ENCODE results near the gene MAB21L2.

Gene MAB21L2

GRCh38 chr4:150577796-150578195, 4.2 kb upstream of the MAB21L2 start:
- DNase-seq (ENCODE audit: low spot score), result no peak

- DNase-seq (ENCODE audit: low spot score), result no peak
Observed at GRCh38 chr4:150578745-150579501, 3.0 kb upstream of the MAB21L2 start.

DNA sequence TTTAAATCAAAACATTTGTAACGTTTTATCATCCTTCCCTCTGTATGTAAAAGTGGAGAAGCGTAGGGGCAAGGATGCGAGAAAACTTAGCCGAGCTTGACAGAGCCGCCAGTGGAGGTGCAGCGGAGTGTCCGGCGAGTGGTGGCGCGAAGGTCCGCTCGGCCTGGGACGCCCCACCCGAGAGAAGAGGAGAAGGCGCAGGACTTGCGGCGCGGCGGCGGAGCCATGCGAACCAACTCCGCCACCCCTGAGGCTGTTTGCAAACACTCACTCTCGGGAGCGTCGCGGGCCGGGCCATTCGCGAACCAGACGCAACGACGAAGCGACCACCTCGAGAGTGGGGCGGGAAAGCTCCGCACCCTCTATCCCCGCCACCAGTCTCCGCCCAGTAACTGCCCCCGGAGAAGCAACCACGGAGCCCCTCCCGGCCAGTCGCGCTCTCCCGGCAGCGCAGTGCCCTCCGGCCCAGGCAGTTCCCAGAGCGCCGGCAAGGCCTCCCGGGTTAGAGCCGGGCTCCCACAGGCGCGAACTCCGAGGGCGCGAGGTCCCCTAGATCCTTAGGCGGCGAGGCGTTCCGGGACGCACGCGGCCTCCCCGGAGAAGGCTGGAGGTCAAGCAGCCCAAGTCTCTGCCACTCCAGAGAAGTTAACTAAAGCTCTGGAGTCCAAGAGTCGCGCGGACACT, 2.3 kb upstream of the MAB21L2 start:
- DNase-seq (ENCODE audit: low spot score), result no peak

GRCh38 chr4:150580306-150580705, 1.6 kb upstream of the MAB21L2 start:
- DNase-seq (ENCODE audit: low spot score), result no peak

DNA sequence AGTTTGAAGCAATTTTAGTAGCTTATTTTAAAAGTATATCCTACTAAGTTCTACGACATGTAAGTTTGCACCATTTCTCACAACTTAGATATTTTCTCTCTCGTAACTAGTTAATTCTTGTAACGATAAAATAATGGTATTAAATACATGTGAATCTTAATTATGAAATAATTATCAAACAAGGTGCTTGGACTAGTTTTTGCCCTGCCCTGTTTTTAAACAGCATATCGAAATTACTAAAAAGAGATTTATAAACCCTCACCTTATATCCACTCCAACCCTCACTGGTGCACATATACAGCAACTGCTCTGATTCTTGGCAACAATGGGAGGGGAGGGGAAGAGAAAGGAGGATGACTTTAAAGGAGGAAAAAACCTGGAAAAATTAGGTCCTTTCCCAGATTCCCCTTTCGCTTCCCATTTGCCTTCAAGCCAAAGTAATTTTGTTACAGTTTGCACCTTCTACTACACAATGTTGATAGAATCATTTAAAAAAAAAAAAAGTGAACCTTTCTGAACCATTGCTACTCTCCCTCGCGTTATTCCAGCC, 820 bp upstream of the MAB21L2 start:
- DNase-seq (ENCODE audit: low spot score), result no peak

DNA sequence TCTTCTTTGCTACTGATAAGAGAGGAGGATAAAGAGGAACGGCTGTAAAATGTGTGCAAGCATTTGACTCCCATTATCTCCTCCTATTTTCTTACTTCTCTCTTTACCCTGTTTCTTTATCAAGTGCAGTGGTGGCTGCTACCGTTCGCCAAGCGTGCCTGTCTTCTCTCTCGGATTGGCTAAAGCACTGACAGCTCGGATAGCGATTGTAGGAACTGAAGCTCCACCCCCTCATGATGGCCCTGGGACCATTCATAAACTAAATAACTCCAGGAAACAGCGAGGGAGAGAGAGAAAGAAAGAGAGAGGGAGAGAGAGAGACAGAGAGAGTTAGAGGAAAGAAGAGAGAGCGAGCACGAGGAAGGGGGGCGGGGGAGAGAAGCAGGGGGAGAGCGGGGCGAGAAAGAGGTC, 305 bp upstream of the MAB21L2 start:
- DNase-seq (ENCODE audit: low spot score), result no peak

DNA sequence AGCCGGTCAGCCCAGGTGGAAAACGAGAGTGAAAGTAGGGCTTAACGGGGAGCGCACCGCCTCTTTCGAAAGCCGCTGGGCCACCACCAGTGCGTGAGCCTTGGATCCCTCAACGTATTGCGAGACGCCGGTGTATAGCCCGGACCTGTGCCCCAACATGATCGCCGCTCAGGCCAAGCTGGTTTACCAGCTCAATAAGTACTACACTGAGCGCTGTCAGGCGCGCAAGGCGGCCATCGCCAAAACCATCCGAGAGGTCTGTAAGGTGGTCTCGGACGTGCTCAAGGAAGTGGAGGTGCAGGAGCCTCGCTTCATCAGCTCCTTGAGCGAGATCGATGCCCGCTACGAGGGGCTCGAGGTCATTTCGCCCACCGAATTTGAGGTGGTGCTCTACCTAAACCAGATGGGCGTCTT, 929 bp downstream of the MAB21L2 start:
- no peak for DNase-seq (ENCODE audit: low spot score)

GRCh38 chr4:150583287-150584110, 1.5 kb downstream of the MAB21L2 start:
- DNase-seq (ENCODE audit: low spot score), result no peak

DNA sequence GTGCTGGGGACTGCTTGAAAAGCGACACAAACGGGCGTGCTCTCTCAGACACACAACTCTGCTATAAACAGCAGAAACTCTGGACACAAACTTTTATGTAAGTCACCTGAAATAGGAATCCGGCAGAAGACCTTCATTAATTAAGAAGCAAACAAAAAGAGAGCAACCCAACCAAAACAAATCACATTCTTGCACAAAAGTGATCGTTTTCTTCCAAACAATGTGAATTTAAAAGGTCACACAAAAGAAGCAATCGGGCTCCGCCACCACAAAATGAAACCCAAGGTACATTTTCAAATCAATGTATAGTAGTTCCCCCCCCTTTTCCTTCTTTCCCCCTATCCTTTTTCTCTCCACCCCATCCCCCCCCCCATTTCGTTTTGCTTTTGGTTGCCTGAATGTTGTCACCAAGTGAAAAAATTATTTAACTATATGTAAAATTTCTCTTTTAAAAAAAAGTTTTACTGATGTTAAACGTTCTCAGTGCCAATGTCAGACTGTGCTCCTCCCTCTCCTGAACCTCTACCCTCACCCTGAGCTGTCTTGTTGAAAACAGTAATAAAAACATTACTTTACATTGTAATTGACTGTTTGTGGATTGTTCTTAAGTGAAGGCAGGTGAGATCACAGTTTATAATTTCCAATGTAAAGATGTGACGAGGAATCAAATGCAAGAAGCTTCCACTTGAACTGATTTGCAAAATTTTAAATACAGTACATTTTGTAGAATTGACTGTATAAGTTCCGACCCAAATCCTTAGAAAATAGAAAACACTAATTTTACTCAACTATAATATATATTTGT, 2.4 kb downstream of the MAB21L2 start:
- DNase-seq (ENCODE audit: low spot score), result no peak

DNA sequence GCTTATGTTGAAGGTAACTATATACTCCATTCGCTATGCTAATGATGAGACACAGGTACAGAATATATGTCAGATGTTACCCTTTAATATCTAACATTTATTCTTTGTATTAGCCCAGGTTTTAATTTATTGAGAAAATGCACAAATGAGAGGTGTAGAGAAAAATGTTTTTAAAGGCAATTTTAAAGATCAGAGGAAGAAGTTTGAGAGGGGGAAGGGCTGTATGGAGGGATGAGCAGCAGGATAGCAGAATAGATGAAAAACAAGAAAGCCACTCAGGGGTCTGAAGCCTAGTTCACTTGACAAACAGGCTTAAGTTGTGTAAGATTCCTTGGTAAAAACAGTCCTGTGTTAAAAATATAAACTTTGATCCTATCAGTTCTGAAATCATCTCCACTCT, 3.7 kb downstream of the MAB21L2 start:
- DNase-seq (ENCODE audit: low spot score), result no peak

DNA sequence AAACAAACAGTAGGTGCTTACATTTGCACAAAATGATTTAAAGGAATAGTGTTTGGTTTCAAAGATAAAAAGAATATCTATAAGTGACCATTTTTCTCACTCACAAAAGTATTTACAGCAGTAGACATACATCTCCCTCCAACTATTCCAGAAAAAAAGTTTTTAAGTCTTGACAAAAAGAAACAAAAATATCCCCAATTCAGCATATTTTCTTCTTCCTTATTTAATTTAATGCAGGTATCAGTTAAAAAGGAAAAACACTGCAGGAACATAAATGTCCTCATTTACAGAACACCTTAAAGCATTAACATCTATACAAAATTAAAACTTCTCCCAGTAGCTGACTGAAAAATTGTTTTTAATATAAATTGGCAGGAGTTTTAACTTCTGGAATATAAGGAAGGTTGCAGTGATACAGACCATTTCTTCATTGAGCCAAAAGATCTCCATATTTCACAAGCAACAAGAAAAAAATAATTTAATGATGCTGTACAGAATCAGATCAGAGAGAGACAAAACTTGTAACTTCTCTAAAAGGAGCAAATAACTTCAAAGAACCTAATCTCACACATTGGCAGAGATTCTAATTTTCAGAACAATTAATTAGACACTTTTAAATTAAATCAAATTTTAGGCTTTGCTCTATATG, 4.3 kb downstream of the MAB21L2 start:
- DNase-seq (ENCODE audit: low spot score), result no peak

GRCh38 chr4:150588316-150588715, 6.4 kb downstream of the MAB21L2 start:
- DNase-seq (ENCODE audit: low spot score), result no peak

GRCh38 chr4:150589157-150589556, 7.2 kb downstream of the MAB21L2 start:
- DNase-seq (ENCODE audit: low spot score), result no peak

DNA sequence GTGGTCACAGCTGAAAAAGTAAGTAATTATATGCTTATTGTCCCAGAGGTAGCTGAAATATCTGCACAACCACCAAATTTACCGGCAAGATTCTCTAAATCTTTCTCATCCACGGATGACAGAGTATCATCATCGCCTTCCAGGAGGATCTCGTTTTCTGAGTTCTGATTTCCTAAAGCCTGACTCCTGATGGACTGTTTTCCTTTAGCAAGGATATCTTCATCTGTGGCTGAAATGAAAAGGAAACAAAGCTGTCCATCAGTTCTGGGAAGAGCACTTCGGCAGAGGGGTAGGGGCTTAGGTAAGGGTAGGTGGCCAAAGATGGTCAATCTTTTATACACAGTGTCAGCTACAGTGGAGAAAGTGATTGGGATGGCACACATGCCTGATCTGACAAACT, 8.7 kb downstream of the MAB21L2 start:
- no peak for DNase-seq (ENCODE audit: low spot score)

DNA sequence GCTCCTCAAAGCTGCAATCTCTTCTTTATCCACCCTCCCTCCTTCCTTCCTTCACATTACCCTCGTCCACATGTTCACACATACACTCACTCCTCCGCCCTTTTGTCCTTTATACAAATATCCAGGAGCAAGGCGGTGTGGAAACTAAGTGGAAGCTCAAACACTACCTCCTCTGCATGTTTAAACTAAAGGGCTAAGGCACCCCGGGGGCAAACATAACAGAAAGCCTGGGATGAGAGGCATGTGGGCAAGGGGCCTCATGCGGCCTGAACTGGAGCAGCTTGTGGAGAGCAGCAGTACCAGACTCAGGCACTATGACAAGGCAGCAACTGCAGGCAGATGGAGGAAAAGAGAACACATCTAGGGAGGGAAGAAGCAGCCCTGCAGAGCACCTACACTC, 9.5 kb downstream of the MAB21L2 start:
- no peak for DNase-seq (ENCODE audit: low spot score)

DNA sequence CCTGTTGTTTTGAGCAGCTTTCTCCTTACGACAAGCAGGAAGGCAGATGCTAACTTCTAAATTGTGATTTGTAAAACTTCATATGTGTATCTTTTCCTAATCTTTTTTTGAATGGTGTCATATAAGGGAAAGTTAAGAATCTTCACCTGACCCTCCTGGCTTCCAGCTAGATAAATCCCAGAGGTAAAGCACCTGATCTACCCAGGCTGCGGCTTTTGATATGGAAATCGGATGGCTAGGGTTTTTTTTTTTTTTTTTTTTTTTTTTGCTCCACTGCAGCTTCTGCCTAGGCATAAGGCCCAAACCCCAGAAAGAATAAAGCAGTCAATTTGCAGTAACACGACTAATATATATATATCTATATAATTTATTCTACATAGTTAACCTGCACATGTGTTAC, 10.0 kb downstream of the MAB21L2 start:
- DNase-seq (ENCODE audit: low spot score), result no peak

DNA sequence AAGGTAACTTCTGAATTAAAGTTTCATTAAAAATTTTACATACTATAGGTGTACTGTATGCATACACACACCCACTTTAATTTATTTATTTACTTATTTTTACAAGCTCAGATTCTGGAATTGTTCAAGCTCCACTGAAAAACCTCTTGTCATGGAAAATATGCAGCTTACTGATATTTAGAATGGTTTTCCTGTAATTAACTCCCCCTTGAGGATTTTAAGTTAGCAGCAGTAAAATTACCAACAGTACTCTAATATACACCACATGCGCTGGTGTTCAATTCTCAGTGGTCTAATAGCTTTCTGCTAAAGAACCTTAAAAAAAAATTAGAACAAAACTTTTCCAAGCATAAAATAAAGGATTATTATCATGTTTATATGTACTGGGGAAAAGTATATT, 12.0 kb downstream of the MAB21L2 start:
- DNase-seq (ENCODE audit: low spot score), result peak; percentile 7

GRCh38 chr4:150598909-150599308, 17.0 kb downstream of the MAB21L2 start:
- DNase-seq (ENCODE audit: low spot score), result no peak

- no peak for DNase-seq (ENCODE audit: low spot score)
Observed at GRCh38 chr4:150599547-150599946, 17.6 kb downstream of the MAB21L2 start.

DNA sequence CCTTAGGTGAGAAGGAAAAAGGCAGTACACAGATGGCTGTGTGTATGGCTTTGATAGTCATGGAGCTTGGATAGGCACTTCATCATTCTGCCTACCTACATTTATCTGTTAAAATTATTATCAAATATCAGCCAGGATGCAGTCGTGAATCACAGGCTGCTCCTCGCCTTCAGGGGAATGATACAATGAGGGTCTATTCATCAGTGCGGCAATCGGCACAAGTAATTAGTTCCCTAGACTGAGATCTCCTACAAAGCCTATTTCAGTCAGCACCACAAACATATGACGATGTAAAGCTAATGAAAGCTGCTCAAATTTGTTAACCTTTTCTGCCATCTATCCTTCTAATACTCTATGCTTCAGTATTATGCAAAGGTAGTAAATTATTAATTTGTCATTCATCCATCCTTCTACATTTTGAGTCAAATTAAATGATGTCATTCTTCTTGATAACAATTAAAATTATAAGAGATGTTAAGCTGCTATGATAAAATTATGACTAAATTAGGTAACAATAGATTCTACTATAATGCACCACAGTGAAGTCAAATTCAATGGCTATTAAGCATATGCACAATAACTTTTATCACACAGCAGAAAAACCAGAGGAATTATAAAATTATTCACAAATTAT, 19.0 kb downstream of the MAB21L2 start:
- no peak for DNase-seq (ENCODE audit: low spot score)

- no peak for DNase-seq (ENCODE audit: low spot score)
Observed at GRCh38 chr4:150609131-150609530, 27.2 kb downstream of the MAB21L2 start.

Data from NAMALWA (cell line).